Transverse colon (tissue), 4 donors: ENCODE measurements around the gene DDX28. TPM values are rescaled to one million over a fixed set of nuclear protein-coding genes. Genes with fewer than 3 reads are reported as not detected.
"Not testable (repeated sequence)": the region's sequence is repeated elsewhere in the genome, so short reads cannot be mapped to it uniquely, and the experiment has no call there.

ENCODE experiments used
- DNase-seq: peaks from one replicate; pipeline ENCODE4 v3.0.0-alpha.2; 2019
- H3K27ac ChIP-seq, 4 donors: fragments of 200-600 bp; sonication (generic); 2 replicates each; pipeline ENCODE4 v1.5.1; 2016 to 2018; ENCODE audit warnings: inconsistent platforms in 4 of 4
- H3K27me3 ChIP-seq: fragments of 200-600 bp; sonication (generic); 2 replicates; pipeline ENCODE4 v1.5.1; 2017; ENCODE audit warnings: inconsistent platforms
- H3K36me3 ChIP-seq, 4 donors: fragments of 200-600 bp; sonication (generic); 2 replicates each; pipeline ENCODE4 v1.5.1; 2017 to 2019; ENCODE audit warnings: inconsistent platforms in 4 of 4
- H3K4me1 ChIP-seq, 4 donors: fragments of 200-600 bp; sonication (generic); 2 replicates each; pipeline ENCODE4 v1.5.1; 2017 to 2020; ENCODE audit warnings: inconsistent platforms in 4 of 4
- H3K4me3 ChIP-seq, 4 donors: fragments of 200-600 bp; sonication (generic); 1 replicate in 1 of 4; 2 replicates in 3 of 4; pipeline versions ENCODE4 v1.5.1 to v1.6.1; 2017 to 2019; ENCODE audit warnings: inconsistent platforms in 4 of 4
- H3K9me3 ChIP-seq, 2 donors: fragments of 200-600 bp; sonication (generic); 2 replicates each; pipeline ENCODE4 v1.5.1; 2017 to 2019; ENCODE audit warnings: inconsistent platforms in 2 of 2
- EP300 ChIP-seq: sonication (generic); formaldehyde crosslinking; IDR thresholded peaks from one replicate; pipeline ENCODE4 v1.6.1; 2017; ENCODE audit warnings: antibody characterized with exemption, low read depth
- POLR2A ChIP-seq: fragments of 450-650 bp; IDR thresholded peaks from one replicate; pipeline ENCODE4 v1.6.1; 2016; ENCODE audit warnings: antibody characterized with exemption, mild to moderate bottlenecking, moderate library complexity
- POLR2AphosphoS5 ChIP-seq, 3 donors: sonication (generic); formaldehyde crosslinking; IDR thresholded peaks; one replicate each; pipeline ENCODE4 v1.6.1; 2016; ENCODE audit warnings: antibody characterized with exemption in 3 of 3
- WGBS, 2 donors: methylation state at CpG; one replicate each; pipeline ENCODE4 v1.1.5; 2018; ENCODE audit warnings: low coverage in 1 of 2; 5-methylcytosine and 5-hydroxymethylcytosine counted together
- in situ Hi-C, 4 donors: fragments of 200-750 bp; cut with MboI; loops; one replicate each; pipeline versions ENCODE4 v1.15.0 to v1.15.1; 2017; ENCODE audit warnings: low sequenced_read_pairs in 3 of 4, low pct_ligation_motif_present in 1 of 4, low pct_unique_long_range_greater_than_20kb in 1 of 4
- intact Hi-C: fragments of 100-400 bp; cut with DNase I; formaldehyde crosslinking; loops from one replicate; pipeline ENCODE4 v1.15.1; 2023; ENCODE audit warnings: low total_unique reads
- total RNA-seq, 4 donors: library from RNA; depleted of rRNA; stranded (reverse); fragments of >200 nt; gene quantifications; one replicate each; pipeline ENCODE4 v1.1.0, GENCODE V29; 2016
- TF ChIP-seq, protein P1 (sequence below), 5 experiments: fragments of 200-600 bp in 3 of 5; fragments of 450-650 bp in 2 of 5; sonication (generic) in 3 of 5; IDR thresholded peaks; 1 replicate in 2 of 5; 2 replicates in 3 of 5; pipeline ENCODE4 v1.5.1; 2016 to 2017; ENCODE audit warnings: antibody characterized with exemption in 5 of 5, inconsistent platforms in 3 of 5, mild to moderate bottlenecking in 2 of 5, moderate library complexity in 1 of 5

Gene DDX28
- total RNA-seq, 4 donors from 2014 or later, result 4.8 to 13.1 (median 6.2) TPM

GRCh38 chr16:68031951-68032350 is 8.9 kb upstream of the DDX28 start:
- in situ Hi-C loops, result no loop called here

GRCh38 chr16:68030108-68030507 is 7.1 kb upstream of the DDX28 start:
- H3K9me3 ChIP-seq, H3K27ac ChIP-seq, in situ Hi-C loops, H3K36me3 ChIP-seq, H3K4me3 ChIP-seq, H3K4me1 ChIP-seq, H3K27me3 ChIP-seq, DNase-seq, intact Hi-C loops: not testable (repeated sequence)
- WGBS, 2 donors, result 81 to 86% methylated on average over 2 to 6 of the region's 6 CpGs

More at GRCh38 chr16:68031951-68032350, 8.9 kb upstream of the DDX28 start:
- Histone ChIP-seq H3K27ac (peak overlapping the region in 1 of 4 donors; percentile 17), H3K27me3 (no peaks in the 10 kb centered on the region), H3K9me3 (no peaks in the 10 kb centered on the region), H3K4me3 (no peak overlapping the region), H3K4me1 (no peaks in the 10 kb centered on the region), H3K36me3 (no peaks in the 10 kb centered on the region)
- DNase-seq, result peak; percentile 24
- WGBS, 2 donors, result 91% methylated on average over 2 of the region's 2 CpGs; no CpG with 5 or more reads in 1 of the 2 donors
- intact Hi-C loops, result no loop called here
- TF ChIP-seq POLR2AphosphoS5 (IDR thresholded peaks at IDR 0.05), result no peak
- TF ChIP-seq EP300, result no peak
- TF ChIP-seq, protein P1, sequence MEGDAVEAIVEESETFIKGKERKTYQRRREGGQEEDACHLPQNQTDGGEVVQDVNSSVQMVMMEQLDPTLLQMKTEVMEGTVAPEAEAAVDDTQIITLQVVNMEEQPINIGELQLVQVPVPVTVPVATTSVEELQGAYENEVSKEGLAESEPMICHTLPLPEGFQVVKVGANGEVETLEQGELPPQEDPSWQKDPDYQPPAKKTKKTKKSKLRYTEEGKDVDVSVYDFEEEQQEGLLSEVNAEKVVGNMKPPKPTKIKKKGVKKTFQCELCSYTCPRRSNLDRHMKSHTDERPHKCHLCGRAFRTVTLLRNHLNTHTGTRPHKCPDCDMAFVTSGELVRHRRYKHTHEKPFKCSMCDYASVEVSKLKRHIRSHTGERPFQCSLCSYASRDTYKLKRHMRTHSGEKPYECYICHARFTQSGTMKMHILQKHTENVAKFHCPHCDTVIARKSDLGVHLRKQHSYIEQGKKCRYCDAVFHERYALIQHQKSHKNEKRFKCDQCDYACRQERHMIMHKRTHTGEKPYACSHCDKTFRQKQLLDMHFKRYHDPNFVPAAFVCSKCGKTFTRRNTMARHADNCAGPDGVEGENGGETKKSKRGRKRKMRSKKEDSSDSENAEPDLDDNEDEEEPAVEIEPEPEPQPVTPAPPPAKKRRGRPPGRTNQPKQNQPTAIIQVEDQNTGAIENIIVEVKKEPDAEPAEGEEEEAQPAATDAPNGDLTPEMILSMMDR (IDR thresholded peaks at IDR 0.05), result no peak
- no peak for TF ChIP-seq POLR2A

- Histone ChIP-seq H3K4me1 (peaks cover 0 to 6% (median 4%) of the 10 kb centered on the region in 4 donors), H3K27ac (no peak overlapping the region), H3K27me3 (no peaks in the 10 kb centered on the region), H3K9me3 (no peaks in the 10 kb centered on the region), H3K4me3 (no peak overlapping the region), H3K36me3 (peaks cover 0 to 2% (median 0%) of the 10 kb centered on the region in 4 donors)
- TF ChIP-seq POLR2A (no peak), POLR2AphosphoS5 (IDR thresholded peaks at IDR 0.05) (no peak), EP300 (no peak)
- TF ChIP-seq, protein P1 (IDR thresholded peaks at IDR 0.05), result no peak
- in situ Hi-C loops, result no loop called here
- intact Hi-C loops, result no loop called here
- no peak for DNase-seq
- 95 to 96% methylated on average over 3 of the region's 3 CpGs for WGBS, 2 donors
Observed at GRCh38 chr16:68028996-68029395, 6.0 kb upstream of the DDX28 start.

DNA sequence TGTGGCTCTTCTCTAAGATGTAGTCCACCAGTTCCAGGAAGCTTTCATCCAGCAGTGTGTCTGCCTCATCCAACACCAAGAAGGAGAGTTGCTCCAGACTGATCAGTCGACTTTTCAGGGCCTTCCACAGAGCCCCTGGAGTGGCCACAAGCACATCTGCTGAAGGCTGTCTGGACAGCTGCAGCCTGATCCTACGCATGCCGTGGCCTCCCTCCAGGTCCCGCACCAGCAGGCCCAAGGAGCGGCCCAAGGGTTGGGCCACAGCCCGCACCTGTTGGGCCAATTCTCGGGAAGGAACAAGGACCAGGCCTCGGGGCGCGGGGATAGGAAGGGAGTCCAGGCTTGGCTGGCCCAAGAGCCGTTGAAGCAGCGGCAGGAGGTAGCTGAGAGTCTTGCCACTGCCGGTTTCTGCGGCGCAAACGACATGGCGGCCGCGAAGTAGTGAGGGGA is 729 bp downstream of the DDX28 start:
- Histone ChIP-seq H3K27ac (peak overlapping the region; percentile 80 to 91 (median 88)), H3K9me3 (no peaks in the 10 kb centered on the region), H3K4me3 (peak overlapping the region; percentile 81 to 95 (median 87)), H3K27me3 (no peaks in the 10 kb centered on the region), H3K36me3 (peaks cover 0 to 2% (median 0%) of the 10 kb centered on the region in 4 donors), H3K4me1 (peaks cover 8 to 27% (median 21%) of the 10 kb centered on the region in 4 donors)
- intact Hi-C loops, result no loop called here
- no peak for DNase-seq
- WGBS, 2 donors, result 9% methylated on average over 19 of the region's 19 CpGs; no CpG with 5 or more reads in 1 of the 2 donors
- no peak for TF ChIP-seq POLR2A
- TF ChIP-seq, protein P1 (IDR thresholded peaks at IDR 0.05), result no peak
- no peak for TF ChIP-seq EP300
- TF ChIP-seq POLR2AphosphoS5 (IDR thresholded peaks at IDR 0.05), result no peak
- in situ Hi-C loops, result no loop called here

- H3K9me3 ChIP-seq, result no peaks in the 10 kb centered on the region
- H3K27ac ChIP-seq, result no peak overlapping the region
- H3K4me3 ChIP-seq, result no peak overlapping the region
- H3K4me1 ChIP-seq, result peaks cover 8 to 27% (median 21%) of the 10 kb centered on the region in 4 donors
- no peaks in the 10 kb centered on the region for H3K27me3 ChIP-seq
- in situ Hi-C loops, result no loop called here
- intact Hi-C loops, result no loop called here
- TF ChIP-seq, protein P1 (IDR thresholded peaks at IDR 0.05), result no peak
- TF ChIP-seq POLR2A (no peak), EP300 (no peak), POLR2AphosphoS5 (IDR thresholded peaks at IDR 0.05) (no peak)
- WGBS, 2 donors, result 99% methylated on average over 10 of the region's 10 CpGs; no CpG with 5 or more reads in 1 of the 2 donors
- H3K36me3 ChIP-seq, result peaks cover 0 to 2% (median 0%) of the 10 kb centered on the region in 4 donors
- no peak for DNase-seq
Observed at GRCh38 chr16:68021490-68021889, 1.5 kb downstream of the DDX28 start.
